ENCODE results near the gene EMP2.
"Not testable (repeated sequence)": the region's sequence is repeated elsewhere in the genome, so short reads cannot be mapped to it uniquely, and the experiment has no call there.

EMP2 gene

GRCh38 chr16:10578474-10579316 lies 1.7 kb downstream of the EMP2 start:
- DNase-seq (ENCODE audit: low read depth), result no peak

- DNase-seq (ENCODE audit: low read depth), result no peak
Measured at GRCh38 chr16:10577305-10578202, 2.8 kb downstream of the EMP2 start.

- DNase-seq (ENCODE audit: low read depth), result no peak
Measured at GRCh38 chr16:10576390-10577304, 3.8 kb downstream of the EMP2 start.

GRCh38 chr16:10575506-10576130 lies 4.8 kb downstream of the EMP2 start:
- no peak for DNase-seq (ENCODE audit: low read depth)

GRCh38 chr16:10572611-10573010 lies 7.8 kb downstream of the EMP2 start:
- DNase-seq (ENCODE audit: low read depth), result no peak

- DNase-seq (ENCODE audit: low read depth), result no peak
Measured at GRCh38 chr16:10571354-10571753, 9.0 kb downstream of the EMP2 start.

GRCh38 chr16:10569621-10570020 lies 10.8 kb downstream of the EMP2 start:
- no peak for DNase-seq (ENCODE audit: low read depth)

- no peak for DNase-seq (ENCODE audit: low read depth)
Measured at GRCh38 chr16:10566613-10567012, 13.8 kb downstream of the EMP2 start.

- no peak for DNase-seq (ENCODE audit: low read depth)
Measured at GRCh38 chr16:10565167-10565566, 15.2 kb downstream of the EMP2 start.

- no peak for DNase-seq (ENCODE audit: low read depth)
Measured at GRCh38 chr16:10564591-10564990, 15.8 kb downstream of the EMP2 start.

- DNase-seq (ENCODE audit: low read depth), result no peak
Measured at GRCh38 chr16:10562361-10562899, 18.0 kb downstream of the EMP2 start.

- DNase-seq (ENCODE audit: low read depth), result no peak
Measured at GRCh38 chr16:10561425-10561824, 19.0 kb downstream of the EMP2 start.

GRCh38 chr16:10561001-10561400 lies 19.4 kb downstream of the EMP2 start:
- DNase-seq (ENCODE audit: low read depth), result no peak

- not testable (repeated sequence) for DNase-seq (ENCODE audit: low read depth)
Measured at GRCh38 chr16:10559792-10560191, 20.6 kb downstream of the EMP2 start.

- peak; percentile 49 for DNase-seq (ENCODE audit: low read depth)
Measured at GRCh38 chr16:10558746-10559641, 21.4 kb downstream of the EMP2 start.

- DNase-seq (ENCODE audit: low read depth), result peak; percentile 15
Measured at GRCh38 chr16:10558305-10558704, 22.1 kb downstream of the EMP2 start.

GRCh38 chr16:10557750-10558149 lies 22.6 kb downstream of the EMP2 start:
- no peak for DNase-seq (ENCODE audit: low read depth)

GRCh38 chr16:10556236-10556635 lies 24.2 kb downstream of the EMP2 start:
- DNase-seq (ENCODE audit: low read depth), result no peak

- DNase-seq (ENCODE audit: low read depth), result no peak
Measured at GRCh38 chr16:10554569-10554968, 25.8 kb downstream of the EMP2 start.

GRCh38 chr16:10552998-10553491 lies 27.4 kb downstream of the EMP2 start:
- no peak for DNase-seq (ENCODE audit: low read depth)

Data from HS-27A (cell line).